ENCODE results near the gene SMIM21.

DNA sequence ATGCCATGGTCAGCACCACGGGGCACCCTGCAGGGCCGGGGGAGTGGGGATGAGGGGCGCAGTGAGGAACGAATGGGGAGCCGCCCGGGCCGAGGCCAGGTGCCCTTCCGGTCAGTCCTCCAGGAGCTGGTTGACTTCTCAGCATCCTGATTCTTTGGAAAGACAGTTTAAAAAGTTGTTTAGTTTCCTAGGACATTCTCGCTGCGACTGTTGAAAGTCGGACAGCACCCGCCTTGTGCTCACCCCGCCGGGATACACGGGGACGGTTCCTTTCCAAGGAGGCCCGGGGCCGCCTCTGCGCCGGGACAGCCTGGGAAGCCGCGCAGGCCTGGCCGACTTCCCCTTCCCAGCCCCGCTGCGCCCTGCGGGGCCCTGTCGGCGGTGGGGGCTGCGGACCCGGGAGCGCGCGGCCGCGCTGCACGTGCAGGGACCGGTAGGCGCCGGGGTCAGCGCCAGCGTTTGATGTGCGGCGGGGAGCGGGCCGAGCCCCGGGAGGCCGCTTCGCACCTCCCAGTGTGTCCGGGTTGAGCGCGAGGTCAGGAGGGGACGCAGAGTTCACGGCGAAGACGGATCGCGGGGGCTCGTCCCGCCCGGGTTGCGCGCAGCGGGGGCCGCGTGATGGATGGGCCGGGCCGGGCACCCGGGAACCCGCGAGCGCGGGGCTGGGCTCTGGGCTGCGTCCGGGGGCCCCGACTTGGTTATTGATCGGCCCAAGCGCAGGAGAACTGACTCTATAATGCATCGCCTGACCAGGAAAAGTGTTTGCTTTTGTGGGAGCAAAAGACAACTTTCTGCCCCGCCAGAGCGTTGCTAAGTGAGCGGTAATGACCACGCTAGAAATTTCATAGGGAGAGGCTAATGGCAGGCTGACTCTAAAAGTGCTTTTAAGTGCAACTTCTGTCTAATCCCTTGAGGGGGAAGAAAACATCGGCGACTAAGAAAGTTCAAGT, 28.0 kb upstream of the SMIM21 start:
- TF ChIP-seq, protein P1, sequence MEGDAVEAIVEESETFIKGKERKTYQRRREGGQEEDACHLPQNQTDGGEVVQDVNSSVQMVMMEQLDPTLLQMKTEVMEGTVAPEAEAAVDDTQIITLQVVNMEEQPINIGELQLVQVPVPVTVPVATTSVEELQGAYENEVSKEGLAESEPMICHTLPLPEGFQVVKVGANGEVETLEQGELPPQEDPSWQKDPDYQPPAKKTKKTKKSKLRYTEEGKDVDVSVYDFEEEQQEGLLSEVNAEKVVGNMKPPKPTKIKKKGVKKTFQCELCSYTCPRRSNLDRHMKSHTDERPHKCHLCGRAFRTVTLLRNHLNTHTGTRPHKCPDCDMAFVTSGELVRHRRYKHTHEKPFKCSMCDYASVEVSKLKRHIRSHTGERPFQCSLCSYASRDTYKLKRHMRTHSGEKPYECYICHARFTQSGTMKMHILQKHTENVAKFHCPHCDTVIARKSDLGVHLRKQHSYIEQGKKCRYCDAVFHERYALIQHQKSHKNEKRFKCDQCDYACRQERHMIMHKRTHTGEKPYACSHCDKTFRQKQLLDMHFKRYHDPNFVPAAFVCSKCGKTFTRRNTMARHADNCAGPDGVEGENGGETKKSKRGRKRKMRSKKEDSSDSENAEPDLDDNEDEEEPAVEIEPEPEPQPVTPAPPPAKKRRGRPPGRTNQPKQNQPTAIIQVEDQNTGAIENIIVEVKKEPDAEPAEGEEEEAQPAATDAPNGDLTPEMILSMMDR (IDR thresholded peaks at IDR 0.05): no peak
- no peak for TF ChIP-seq POLR2A (IDR thresholded peaks at IDR 0.05)

All from lower leg skin (tissue), 3 donors.